Neural progenitor cell (in vitro differentiated cells): ENCODE measurements around the gene U2AF2. TPM values are rescaled to one million over a fixed set of nuclear protein-coding genes. Genes with fewer than 3 reads are reported as not detected.

ENCODE experiments used
- DNase-seq: peaks from one replicate; pipeline ENCODE4 v3.0.0-alpha.2; 2016; ENCODE audit warnings: low spot score
- H2AFZ ChIP-seq: fragments of 200-600 bp; sonication (generic); replicated peaks from 2 replicates; pipeline ENCODE4 v1.6.1; 2016; ENCODE audit warnings: antibody characterized with exemption
- H3F3A ChIP-seq: fragments of 200-600 bp; sonication (generic); 2 replicates; pipeline ENCODE4 v1.6.1; 2016; ENCODE audit warnings: antibody characterized with exemption, low read depth
- H3K27ac ChIP-seq: fragments of 200-600 bp; sonication (generic); 2 replicates; pipeline ENCODE4 v1.5.1; 2016; ENCODE audit warnings: mild to moderate bottlenecking
- H3K27me3 ChIP-seq: fragments of 200-600 bp; sonication (generic); 2 replicates; pipeline ENCODE4 v1.6.1; 2016; ENCODE audit warnings: mild to moderate bottlenecking, moderate library complexity
- H3K36me3 ChIP-seq: fragments of 200-600 bp; sonication (generic); 2 replicates; pipeline ENCODE4 v1.5.1; 2016
- H3K4me1 ChIP-seq: fragments of 200-600 bp; sonication (generic); 2 replicates; pipeline ENCODE4 v1.6.1; 2016; ENCODE audit warnings: mixed run types
- H3K4me2 ChIP-seq: fragments of 200-600 bp; sonication (generic); 2 replicates; pipeline ENCODE4 v1.6.1; 2016
- H3K4me3 ChIP-seq: fragments of 200-600 bp; sonication (generic); 2 replicates; pipeline ENCODE4 v1.5.1; 2016
- H3K79me2 ChIP-seq: fragments of 200-600 bp; sonication (generic); 2 replicates; pipeline ENCODE4 v1.6.1; 2016; ENCODE audit warnings: low read depth
- H3K9ac ChIP-seq: fragments of 200-600 bp; sonication (generic); 2 replicates; pipeline ENCODE4 v1.6.1; 2016
- H3K9me3 ChIP-seq: fragments of 200-600 bp; sonication (generic); 2 replicates; pipeline ENCODE4 v1.5.1; 2016; ENCODE audit warnings: low read depth
- H4K20me1 ChIP-seq: fragments of 200-600 bp; sonication (generic); 2 replicates; pipeline ENCODE4 v1.6.1; 2016; ENCODE audit warnings: low read depth
- H3K27ac Mint-ChIP-seq: 3 replicates; pipeline ENCODE4 v1.8.0; 2021; ENCODE audit warnings: mixed read lengths
- H3K27me3 Mint-ChIP-seq: 2 replicates; pipeline ENCODE4 v1.8.0; 2022; ENCODE audit warnings: low read depth, mild to moderate bottlenecking, inconsistent platforms, moderate library complexity, mixed read lengths; ENCODE audit not compliant: insufficient read depth
- H3K36me3 Mint-ChIP-seq: 3 replicates; pipeline ENCODE4 v1.8.0; 2021; ENCODE audit warnings: mixed read lengths
- H3K4me1 Mint-ChIP-seq: 3 replicates; pipeline ENCODE4 v1.8.0; 2021; ENCODE audit warnings: mixed read lengths
- H3K4me3 Mint-ChIP-seq: 3 replicates; pipeline ENCODE4 v1.8.0; 2021; ENCODE audit warnings: mild to moderate bottlenecking, moderate library complexity, mixed read lengths
- H3K9me3 Mint-ChIP-seq: 3 replicates; pipeline ENCODE4 v1.8.0; 2020; ENCODE audit warnings: mixed read lengths
- CTCF ChIP-seq: fragments of 200-600 bp; sonication (generic); IDR thresholded peaks from 2 replicates; pipeline ENCODE4 v1.5.1; 2017; ENCODE audit warnings: antibody characterized with exemption, mild to moderate bottlenecking
- EZH2 ChIP-seq: fragments of 200-600 bp; sonication (generic); IDR thresholded peaks from 2 replicates; pipeline ENCODE4 v1.6.1; 2017; ENCODE audit warnings: antibody characterized with exemption, mild to moderate bottlenecking, moderate library complexity
- EZH2phosphoT487 ChIP-seq: fragments of 200-600 bp; sonication (generic); IDR thresholded peaks from 2 replicates; pipeline ENCODE4 v1.6.1; 2017; ENCODE audit warnings: antibody characterized with exemption
- total RNA-seq: library from RNA; depleted of rRNA; stranded (reverse); fragments of >200 nt; gene quantifications from 2 replicates; pipeline ENCODE4 v1.2.3, GENCODE V29; 2015; ENCODE audit warnings: low replicate concordance

The U2AF2 gene
- total RNA-seq, 1 donor from 2014 or later = 124 TPM

- Histone ChIP-seq H3K4me3 (no peak overlapping the region), H3K4me1 (no peaks in the 10 kb centered on the region), H4K20me1 (peaks cover 8% of the 10 kb centered on the region), H3K4me2 (no peak overlapping the region), H3K27ac (no peak overlapping the region), H3K9ac (no peak overlapping the region), H3K36me3 (no peaks in the 10 kb centered on the region), H3K27me3 (no peaks in the 10 kb centered on the region), H3F3A (no peaks in the 10 kb centered on the region), H3K9me3 (no peaks in the 10 kb centered on the region), H3K79me2 (no peaks in the 10 kb centered on the region), H2AFZ (no peak overlapping the region)
- peaks cover 12% of the 10 kb centered on the region for H3K36me3 Mint-ChIP-seq
- no peak overlapping the region for H3K27ac Mint-ChIP-seq
- DNase-seq = no peak
- no peaks in the 10 kb centered on the region for H3K4me1 Mint-ChIP-seq
- no peak for TF ChIP-seq CTCF
- TF ChIP-seq EZH2 = no peak
- TF ChIP-seq EZH2phosphoT487 = no peak
- no peaks in the 10 kb centered on the region for H3K9me3 Mint-ChIP-seq
- no peak overlapping the region for H3K4me3 Mint-ChIP-seq
- H3K27me3 Mint-ChIP-seq = peaks cover 4% of the 10 kb centered on the region
Observed at GRCh38 chr19:55692681-55693081, 37.8 kb downstream of the U2AF2 start.

GRCh38 chr19:55693336-55693974, 38.6 kb downstream of the U2AF2 start:
- H4K20me1 ChIP-seq = peaks cover 5% of the 10 kb centered on the region
- H3K36me3 Mint-ChIP-seq = peaks cover 14% of the 10 kb centered on the region

GRCh38 chr19:55694241-55694655, 39.4 kb downstream of the U2AF2 start:
- H3K4me1 ChIP-seq = no peaks in the 10 kb centered on the region
- H2AFZ ChIP-seq = no peak overlapping the region
- no peaks in the 10 kb centered on the region for H3K27me3 ChIP-seq
- no peaks in the 10 kb centered on the region for H3K36me3 ChIP-seq
- H3K4me1 Mint-ChIP-seq = no peaks in the 10 kb centered on the region
- H3K4me2 ChIP-seq = no peak overlapping the region
- H3K27ac Mint-ChIP-seq = no peak overlapping the region
- no peaks in the 10 kb centered on the region for H3K79me2 ChIP-seq
- no peaks in the 10 kb centered on the region for H4K20me1 ChIP-seq
- H3K27ac ChIP-seq = no peak overlapping the region
- no peak overlapping the region for H3K4me3 ChIP-seq
- H3K9me3 ChIP-seq = no peaks in the 10 kb centered on the region
- no peak for TF ChIP-seq EZH2phosphoT487
- no peak for TF ChIP-seq CTCF
- no peak for TF ChIP-seq EZH2
- H3K4me3 Mint-ChIP-seq = no peak overlapping the region
- H3K27me3 Mint-ChIP-seq = peaks cover 6% of the 10 kb centered on the region
- H3K9ac ChIP-seq = no peak overlapping the region
- no peak for DNase-seq
- H3K36me3 Mint-ChIP-seq = peaks cover 16% of the 10 kb centered on the region
- H3F3A ChIP-seq = no peaks in the 10 kb centered on the region
- no peaks in the 10 kb centered on the region for H3K9me3 Mint-ChIP-seq

More at GRCh38 chr19:55693336-55693974, 38.6 kb downstream of the U2AF2 start:
- Histone ChIP-seq H3K27me3 (no peaks in the 10 kb centered on the region), H3K27ac (no peak overlapping the region), H3F3A (no peaks in the 10 kb centered on the region), H3K4me2 (no peak overlapping the region), H3K4me3 (no peak overlapping the region), H3K9me3 (no peaks in the 10 kb centered on the region), H3K9ac (no peak overlapping the region), H2AFZ (no peak overlapping the region), H3K4me1 (no peaks in the 10 kb centered on the region), H3K79me2 (no peaks in the 10 kb centered on the region), H3K36me3 (no peaks in the 10 kb centered on the region)
- TF ChIP-seq EZH2phosphoT487 (no peak), EZH2 (no peak), CTCF (no peak)
- Mint-ChIP-seq H3K27ac (no peak overlapping the region), H3K9me3 (no peaks in the 10 kb centered on the region), H3K27me3 (peaks cover 6% of the 10 kb centered on the region), H3K4me1 (no peaks in the 10 kb centered on the region), H3K4me3 (no peak overlapping the region)
- no peak for DNase-seq
